GM12874 (cell line): ENCODE results near the gene CACNA2D1.

Experiments
- CTCF ChIP-seq: IDR thresholded peaks from 2 replicates; pipeline ENCODE4 v1.5.1; 2011; ENCODE audit warnings: low read depth, mild to moderate bottlenecking, control low read depth, low read length, moderate library complexity; ENCODE audit not compliant: insufficient read depth

Gene CACNA2D1

GRCh38 chr7:82417898-82418297 is 25.7 kb downstream of the CACNA2D1 start:
- no peak for TF ChIP-seq CTCF

- TF ChIP-seq CTCF = no peak
These were observed 27.2 kb downstream of the CACNA2D1 start for GRCh38 chr7:82416402-82416801.

GRCh38 chr7:82414389-82414788 is 29.2 kb downstream of the CACNA2D1 start:
- no peak for TF ChIP-seq CTCF

DNA sequence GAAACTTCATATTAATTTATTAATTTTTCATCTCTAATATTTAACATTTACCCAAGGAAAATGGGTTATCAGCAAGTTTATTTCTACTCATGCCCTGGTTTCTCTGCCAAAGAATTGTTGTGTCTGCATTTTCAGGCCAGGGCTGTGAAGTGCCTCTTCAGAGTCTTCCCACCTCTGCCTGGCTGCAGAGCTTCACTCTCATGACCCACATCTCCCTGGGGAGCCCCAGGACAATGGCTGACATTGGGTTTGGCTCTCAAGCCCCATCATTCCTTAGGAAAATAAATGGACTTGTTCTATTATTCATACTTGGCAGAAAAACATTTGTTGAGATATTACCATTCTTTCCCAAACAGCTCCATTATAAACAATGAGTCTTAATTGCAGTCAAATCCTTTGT is 30.3 kb downstream of the CACNA2D1 start:
- TF ChIP-seq CTCF = no peak

GRCh38 chr7:82411732-82412131 is 31.8 kb downstream of the CACNA2D1 start:
- TF ChIP-seq CTCF = no peak

- TF ChIP-seq CTCF = no peak
These were observed 33.1 kb downstream of the CACNA2D1 start for GRCh38 chr7:82410461-82410860.

GRCh38 chr7:82406937-82407336 is 36.6 kb downstream of the CACNA2D1 start:
- no peak for TF ChIP-seq CTCF

GRCh38 chr7:82405301-82405700 is 38.3 kb downstream of the CACNA2D1 start:
- TF ChIP-seq CTCF = no peak
